Stomach smooth muscle (tissue), 2 donors: ENCODE data around the gene GRIN3B.

Experiments used
- H3K27ac ChIP-seq: one replicate; pipeline ENCODE4 v1.7.0; 2013; ENCODE audit warnings: mild to moderate bottlenecking, low read length, inconsistent platforms
- H3K27me3 ChIP-seq, 2 donors: one replicate each; pipeline ENCODE4 v1.7.0; 2013; ENCODE audit warnings: low read length in 2 of 2; ENCODE audit not compliant: insufficient read depth in 2 of 2, control insufficient read depth in 1 of 2
- H3K36me3 ChIP-seq, 2 donors: one replicate each; pipeline ENCODE4 v1.7.0; 2013; ENCODE audit warnings: low read length in 2 of 2; ENCODE audit not compliant: control insufficient read depth in 2 of 2, insufficient read depth in 2 of 2
- H3K4me1 ChIP-seq: one replicate; pipeline ENCODE4 v1.7.0; 2013; ENCODE audit warnings: low read length; ENCODE audit not compliant: control insufficient read depth, insufficient read depth
- H3K4me3 ChIP-seq, 2 donors: one replicate each; pipeline ENCODE4 v1.7.0; 2013; ENCODE audit warnings: low read length in 2 of 2
- H3K9ac ChIP-seq, 2 donors: one replicate each; pipeline ENCODE4 v1.7.0; 2013; ENCODE audit warnings: low read length in 2 of 2, mild to moderate bottlenecking in 1 of 2
- H3K9me3 ChIP-seq, 2 donors: one replicate each; pipeline ENCODE4 v1.7.0; 2013; ENCODE audit warnings: low read length in 2 of 2; ENCODE audit not compliant: control insufficient read depth in 2 of 2
- donor health status: healthy.
- donor health status: Pancreatic carcinoma.

The GRIN3B gene, protein sequence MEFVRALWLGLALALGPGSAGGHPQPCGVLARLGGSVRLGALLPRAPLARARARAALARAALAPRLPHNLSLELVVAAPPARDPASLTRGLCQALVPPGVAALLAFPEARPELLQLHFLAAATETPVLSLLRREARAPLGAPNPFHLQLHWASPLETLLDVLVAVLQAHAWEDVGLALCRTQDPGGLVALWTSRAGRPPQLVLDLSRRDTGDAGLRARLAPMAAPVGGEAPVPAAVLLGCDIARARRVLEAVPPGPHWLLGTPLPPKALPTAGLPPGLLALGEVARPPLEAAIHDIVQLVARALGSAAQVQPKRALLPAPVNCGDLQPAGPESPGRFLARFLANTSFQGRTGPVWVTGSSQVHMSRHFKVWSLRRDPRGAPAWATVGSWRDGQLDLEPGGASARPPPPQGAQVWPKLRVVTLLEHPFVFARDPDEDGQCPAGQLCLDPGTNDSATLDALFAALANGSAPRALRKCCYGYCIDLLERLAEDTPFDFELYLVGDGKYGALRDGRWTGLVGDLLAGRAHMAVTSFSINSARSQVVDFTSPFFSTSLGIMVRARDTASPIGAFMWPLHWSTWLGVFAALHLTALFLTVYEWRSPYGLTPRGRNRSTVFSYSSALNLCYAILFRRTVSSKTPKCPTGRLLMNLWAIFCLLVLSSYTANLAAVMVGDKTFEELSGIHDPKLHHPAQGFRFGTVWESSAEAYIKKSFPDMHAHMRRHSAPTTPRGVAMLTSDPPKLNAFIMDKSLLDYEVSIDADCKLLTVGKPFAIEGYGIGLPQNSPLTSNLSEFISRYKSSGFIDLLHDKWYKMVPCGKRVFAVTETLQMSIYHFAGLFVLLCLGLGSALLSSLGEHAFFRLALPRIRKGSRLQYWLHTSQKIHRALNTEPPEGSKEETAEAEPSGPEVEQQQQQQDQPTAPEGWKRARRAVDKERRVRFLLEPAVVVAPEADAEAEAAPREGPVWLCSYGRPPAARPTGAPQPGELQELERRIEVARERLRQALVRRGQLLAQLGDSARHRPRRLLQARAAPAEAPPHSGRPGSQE

DNA sequence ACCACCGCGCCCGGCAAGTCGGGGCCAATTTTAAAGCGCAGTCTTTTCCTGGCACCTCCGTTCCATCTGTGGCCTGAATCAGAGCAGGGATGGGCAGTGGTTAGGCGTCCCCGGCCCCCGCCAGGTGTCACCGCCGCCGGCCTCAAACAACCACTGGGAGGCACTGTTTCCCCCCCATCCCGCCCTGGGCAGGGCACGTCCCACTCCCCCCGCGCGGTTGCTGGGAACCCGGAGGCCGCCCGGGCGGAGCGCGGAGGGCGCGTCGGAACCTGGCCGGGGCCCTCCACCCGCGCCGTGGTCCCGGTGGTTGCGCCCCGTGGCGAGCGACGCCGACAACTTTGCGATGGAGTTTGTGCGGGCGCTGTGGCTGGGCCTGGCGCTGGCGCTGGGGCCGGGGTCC, at the start of gene GRIN3B:
Gene GRIN3B, plus strand, starts transcription at position 325 of the 400 bp plus-strand sequence. Its CDS starts 19 bp downstream, at position 344.
- Histone ChIP-seq H3K36me3 (no peaks in the 10 kb centered on the region), H3K27ac (no peak within 1 kb of the TSS), H3K9me3 (no peaks in the 10 kb centered on the region), H3K27me3 (peaks cover 54 to 58% of the 10 kb centered on the region in 2 donors), H3K4me3 (no peak within 1 kb of the TSS), H3K9ac (no peak within 1 kb of the TSS), H3K4me1 (peaks cover 17% of the 10 kb centered on the region)

DNA sequence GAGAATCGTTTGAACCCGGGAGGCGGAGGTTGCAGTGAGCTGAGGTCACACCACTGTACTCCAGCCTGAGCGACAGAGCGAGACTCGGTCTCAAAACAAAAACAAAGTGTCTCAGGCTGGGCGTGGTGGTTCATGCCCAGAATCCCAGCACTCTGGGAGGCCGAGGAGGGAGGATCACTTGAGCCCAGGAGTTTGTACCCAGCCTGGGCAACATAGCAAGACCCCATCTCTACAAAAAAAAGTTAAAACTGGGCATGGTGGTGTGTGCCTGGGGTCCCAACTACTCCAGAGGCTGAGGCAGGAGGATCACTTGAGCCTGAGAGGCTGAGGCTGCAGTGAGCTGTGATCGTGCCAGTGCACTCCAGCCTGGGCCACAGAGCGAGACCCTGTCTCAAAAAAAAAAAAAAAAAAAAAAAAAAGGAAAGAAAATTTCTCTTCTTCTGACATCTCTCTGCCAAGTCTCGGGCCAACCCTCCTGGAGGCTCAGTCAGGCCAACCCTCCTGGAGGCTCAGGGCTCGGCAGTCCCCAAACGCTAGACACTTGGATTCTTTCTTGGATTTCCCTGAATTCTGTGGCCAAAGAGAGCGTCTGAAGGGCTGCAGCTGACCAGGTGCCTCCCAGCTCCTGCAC, 48.1 kb upstream of the GRIN3B start:
- H3K9ac ChIP-seq: no peak overlapping the region
- no peak overlapping the region for H3K4me3 ChIP-seq
- peaks cover 4% of the 10 kb centered on the region for H3K4me1 ChIP-seq
- H3K27me3 ChIP-seq: no peaks in the 10 kb centered on the region
- no peaks in the 10 kb centered on the region for H3K9me3 ChIP-seq
- no peak overlapping the region for H3K27ac ChIP-seq
- no peaks in the 10 kb centered on the region for H3K36me3 ChIP-seq

DNA sequence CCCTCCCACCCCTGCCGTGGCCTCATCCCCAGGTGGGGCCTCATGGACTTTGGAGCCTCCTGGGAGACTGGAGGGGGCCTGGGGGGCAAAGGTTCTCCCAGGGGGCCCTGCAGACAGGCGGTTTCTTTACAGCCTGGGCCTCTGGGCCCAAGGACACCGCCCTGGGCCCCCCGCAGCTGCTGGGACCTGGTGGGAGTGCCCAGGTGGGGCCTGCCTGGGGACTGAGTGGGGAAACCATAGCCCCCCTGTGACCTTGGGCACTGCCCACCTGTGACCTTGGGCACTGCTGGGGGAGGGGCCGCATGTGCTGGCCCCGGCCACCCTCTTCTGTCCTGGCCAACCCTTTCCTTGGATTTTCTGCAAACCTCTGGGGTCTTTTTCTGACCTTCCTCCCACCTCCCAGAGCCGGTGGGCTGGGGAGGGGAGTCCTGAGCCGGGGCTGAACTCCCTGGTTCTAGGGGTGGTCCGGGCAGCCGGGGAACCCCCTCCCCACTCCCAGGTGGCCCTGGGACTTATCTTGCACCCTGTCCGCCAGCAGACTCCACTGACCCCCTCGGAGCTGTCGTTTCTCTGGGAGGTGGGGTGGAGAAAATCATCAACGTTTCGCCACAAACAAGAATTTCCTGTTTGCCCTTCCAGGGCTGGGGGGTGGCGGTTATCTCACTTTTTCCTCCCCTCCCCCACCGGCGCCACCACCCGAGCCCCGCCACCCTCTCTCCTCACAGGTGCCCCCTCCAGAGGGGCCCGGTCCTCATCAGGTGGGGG, 47.4 kb upstream of the GRIN3B start:
- no peak overlapping the region for H3K27ac ChIP-seq
- no peaks in the 10 kb centered on the region for H3K36me3 ChIP-seq
- peaks cover 4% of the 10 kb centered on the region for H3K4me1 ChIP-seq
- no peaks in the 10 kb centered on the region for H3K27me3 ChIP-seq
- H3K9me3 ChIP-seq: no peaks in the 10 kb centered on the region
- no peak overlapping the region for H3K9ac ChIP-seq
- H3K4me3 ChIP-seq: no peak overlapping the region

DNA sequence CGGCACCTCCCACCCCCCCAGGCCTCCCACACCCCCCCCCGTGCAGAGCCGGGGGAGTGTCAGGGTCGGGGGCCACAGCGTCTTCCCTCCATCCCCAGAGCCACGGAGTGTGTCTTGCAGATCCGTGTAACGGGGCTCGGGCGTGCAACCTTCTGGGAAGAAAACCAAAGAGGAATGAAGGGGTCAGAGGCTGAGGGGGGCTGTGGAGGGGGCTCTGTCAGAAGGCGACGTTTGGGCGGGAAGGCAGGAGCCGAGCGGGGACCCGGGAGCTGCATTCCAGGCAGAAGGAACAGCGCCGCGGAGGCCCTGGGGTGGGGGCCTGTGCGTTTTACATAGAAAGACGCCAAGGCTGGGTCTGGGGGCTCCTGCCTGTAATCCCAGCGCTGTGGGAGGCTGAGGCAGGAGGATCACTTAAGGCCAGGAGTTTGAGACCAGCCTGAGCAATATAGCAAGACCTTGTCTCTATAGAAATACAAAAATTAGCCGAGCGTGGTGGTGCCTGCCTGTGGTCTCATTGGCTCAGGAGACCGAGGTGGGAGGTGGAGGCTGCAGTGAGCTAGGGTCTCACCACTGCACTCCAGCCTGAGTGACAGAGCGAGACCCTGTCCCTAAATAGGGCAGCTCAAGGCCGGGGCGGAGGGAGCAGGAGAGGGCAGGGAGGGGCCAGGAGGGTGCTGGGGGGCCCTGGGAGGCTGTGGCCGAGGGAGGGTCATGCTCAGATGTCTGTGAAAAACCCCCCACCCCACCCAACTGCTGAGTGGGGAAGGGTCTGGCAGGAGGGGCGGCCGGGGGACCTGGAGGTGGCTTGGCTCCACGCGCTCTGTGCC, 46.6 kb upstream of the GRIN3B start:
- Histone ChIP-seq H3K27ac (no peak overlapping the region), H3K4me1 (peaks cover 4% of the 10 kb centered on the region), H3K27me3 (no peaks in the 10 kb centered on the region), H3K9me3 (no peaks in the 10 kb centered on the region), H3K4me3 (no peak overlapping the region), H3K9ac (no peak overlapping the region), H3K36me3 (no peaks in the 10 kb centered on the region)

DNA sequence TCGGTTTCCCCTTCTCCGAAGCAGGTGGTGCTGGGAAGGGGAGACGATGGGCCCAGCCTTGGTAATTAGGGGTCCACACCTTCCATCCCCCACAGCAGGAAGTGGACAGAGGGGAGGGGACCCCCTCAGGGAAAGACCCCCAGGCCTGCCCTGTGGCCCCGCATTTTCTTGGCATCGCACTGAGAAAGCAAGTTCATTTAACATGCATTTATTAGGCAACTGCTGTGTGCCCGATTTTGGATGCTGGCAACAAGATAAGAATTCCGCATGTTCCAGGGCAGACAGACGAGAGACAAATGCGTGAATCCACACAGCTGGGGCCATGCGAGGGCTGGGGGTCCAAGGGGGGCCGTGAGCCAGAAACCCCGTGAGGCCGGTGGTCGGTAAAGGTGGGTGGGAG, 45.9 kb upstream of the GRIN3B start:
- no peak overlapping the region for H3K9ac ChIP-seq
- H3K9me3 ChIP-seq: no peaks in the 10 kb centered on the region
- H3K4me3 ChIP-seq: no peak overlapping the region
- H3K27ac ChIP-seq: no peak overlapping the region
- H3K36me3 ChIP-seq: no peaks in the 10 kb centered on the region
- no peaks in the 10 kb centered on the region for H3K27me3 ChIP-seq
- H3K4me1 ChIP-seq: peaks cover 4% of the 10 kb centered on the region

DNA sequence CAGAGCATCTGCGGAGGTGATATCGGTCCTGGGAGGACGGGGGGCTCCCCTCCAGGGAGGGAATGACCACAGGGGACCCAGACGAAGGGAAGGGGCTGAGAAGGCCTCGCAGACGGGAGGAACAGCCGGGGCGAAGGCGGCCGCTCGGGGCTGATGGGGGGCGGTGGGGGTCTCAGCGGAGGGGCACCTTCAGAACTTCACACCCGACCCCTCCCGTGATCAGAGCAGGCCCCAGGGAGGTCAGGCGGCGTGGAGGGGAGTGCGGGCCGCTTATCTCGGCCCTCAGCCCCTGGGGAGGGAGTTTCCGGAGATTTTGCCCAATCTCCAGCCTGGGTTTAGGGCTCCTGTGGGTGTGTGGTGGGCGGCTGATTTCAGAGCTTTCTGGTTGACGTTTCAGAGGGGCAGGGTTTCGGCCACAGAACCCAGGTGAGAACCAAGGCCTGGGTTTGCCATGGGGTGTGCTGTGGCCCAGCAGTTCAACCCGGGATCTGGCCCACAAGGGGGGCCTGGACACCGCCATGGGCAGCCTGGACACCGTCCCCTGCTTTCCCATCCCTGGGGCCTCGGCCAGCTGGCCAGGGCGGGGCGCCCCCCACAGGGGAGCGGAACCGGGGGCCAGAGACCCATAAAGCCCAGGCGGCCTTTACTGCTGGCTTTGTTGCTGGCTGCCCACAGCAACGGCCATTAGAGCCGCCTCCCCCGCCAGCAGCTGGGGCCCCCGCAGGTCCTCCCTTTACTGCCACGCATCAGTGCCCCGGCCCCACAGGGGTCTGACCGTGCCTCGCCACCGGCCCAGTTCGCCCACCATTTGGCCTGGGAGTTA, 45.3 kb upstream of the GRIN3B start:
- no peak overlapping the region for H3K4me3 ChIP-seq
- no peak overlapping the region for H3K27ac ChIP-seq
- no peaks in the 10 kb centered on the region for H3K27me3 ChIP-seq
- H3K4me1 ChIP-seq: peaks cover 4% of the 10 kb centered on the region
- H3K9me3 ChIP-seq: no peaks in the 10 kb centered on the region
- H3K36me3 ChIP-seq: no peaks in the 10 kb centered on the region
- no peak overlapping the region for H3K9ac ChIP-seq

DNA sequence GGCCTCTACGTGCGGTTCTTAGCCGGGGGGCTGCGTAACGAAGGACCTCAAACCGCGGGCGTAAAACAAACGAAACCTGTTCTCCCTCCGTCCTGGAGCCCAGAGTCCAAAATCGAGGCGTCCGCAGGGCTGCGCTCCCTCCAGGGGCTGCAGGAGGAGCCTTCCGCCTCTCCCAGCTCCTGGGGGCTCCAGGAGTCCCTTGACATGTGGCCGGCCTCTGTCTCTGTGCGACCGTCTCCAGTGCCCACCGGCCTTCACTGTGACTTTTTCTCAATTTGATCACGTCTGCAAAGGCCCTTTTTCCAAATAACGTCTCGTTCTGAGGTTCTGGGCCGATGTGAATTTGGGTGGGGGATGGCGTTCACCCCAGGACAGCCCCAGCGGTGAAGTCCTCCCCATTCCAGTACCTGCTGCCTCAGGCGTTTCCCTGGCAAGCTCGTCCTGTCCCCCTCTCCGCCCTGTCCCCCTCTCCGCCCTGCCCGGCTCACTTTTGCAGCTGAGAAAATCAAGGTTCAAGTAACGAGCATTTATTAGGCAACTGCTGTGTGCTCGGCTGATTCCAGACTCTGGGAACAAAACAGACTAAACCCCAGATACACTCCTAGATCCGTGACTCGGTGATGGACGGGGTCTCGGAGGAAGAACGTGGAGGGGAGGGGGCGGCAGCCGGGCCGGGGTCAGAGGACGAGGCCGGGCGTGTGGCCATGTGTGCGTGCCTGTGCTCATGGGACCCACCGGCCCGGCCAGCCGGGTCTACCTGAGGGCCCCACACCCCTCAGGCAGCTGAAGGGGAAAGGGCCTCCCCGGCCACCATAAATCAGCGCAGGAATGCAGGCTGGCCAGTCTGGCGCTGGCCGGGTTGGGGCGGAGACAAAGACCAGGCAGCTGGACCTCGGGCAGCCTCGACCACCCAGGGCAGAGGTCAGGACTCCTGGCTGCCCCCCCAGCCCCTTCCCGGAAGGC, 44.1 kb upstream of the GRIN3B start:
- no peak overlapping the region for H3K4me3 ChIP-seq
- H3K27me3 ChIP-seq: no peaks in the 10 kb centered on the region
- H3K36me3 ChIP-seq: peaks cover 0 to 2% of the 10 kb centered on the region in 2 donors
- no peak overlapping the region for H3K27ac ChIP-seq
- no peaks in the 10 kb centered on the region for H3K9me3 ChIP-seq
- no peak overlapping the region for H3K9ac ChIP-seq
- peaks cover 4% of the 10 kb centered on the region for H3K4me1 ChIP-seq

DNA sequence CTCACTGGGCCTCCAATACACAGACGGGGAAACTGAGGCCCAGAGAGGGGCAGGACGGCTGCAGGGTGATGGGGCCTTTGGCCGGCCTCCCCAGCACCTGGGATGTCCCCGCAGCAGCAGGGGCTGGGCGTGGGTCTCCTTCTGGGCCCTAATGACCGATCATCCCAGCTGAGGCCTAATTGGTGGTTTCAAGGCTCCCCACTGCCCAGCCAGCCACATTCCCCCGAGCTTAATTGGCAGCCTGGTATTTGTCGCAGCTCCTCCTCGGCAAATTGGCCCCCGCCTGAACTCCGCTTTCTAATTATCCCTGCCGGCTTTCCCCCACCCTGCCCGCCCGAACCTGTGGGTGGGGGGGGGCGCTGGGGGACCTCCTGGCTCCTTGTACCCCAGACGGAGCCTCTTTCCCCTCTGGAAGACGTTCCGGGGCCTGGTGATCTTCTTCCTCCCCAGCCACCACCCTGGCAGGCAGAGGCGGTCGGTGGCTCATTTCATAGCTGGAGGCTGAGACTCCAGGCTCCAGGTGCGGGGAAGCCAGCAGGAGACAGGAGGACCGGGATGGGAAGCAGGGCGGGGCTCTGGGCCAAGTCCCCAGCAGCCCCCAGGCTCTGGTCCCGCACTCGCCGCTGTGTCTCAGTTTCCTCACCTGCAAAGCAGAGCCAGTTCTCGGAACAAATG, 43.3 kb upstream of the GRIN3B start:
- H3K27me3 ChIP-seq: no peaks in the 10 kb centered on the region
- peaks cover 4% of the 10 kb centered on the region for H3K4me1 ChIP-seq
- no peak overlapping the region for H3K9ac ChIP-seq
- H3K27ac ChIP-seq: no peak overlapping the region
- H3K4me3 ChIP-seq: no peak overlapping the region
- no peaks in the 10 kb centered on the region for H3K9me3 ChIP-seq
- peaks cover 0 to 2% of the 10 kb centered on the region in 2 donors for H3K36me3 ChIP-seq
